Posterior vena cava (tissue), 2 donors: Measurements from ENCODE around the gene APOE. TPM values are rescaled to one million over a fixed set of nuclear protein-coding genes. Genes with fewer than 3 reads are reported as not detected.
A peak's percentile ranks its signal among the peaks of the same experiment; 100 is the strongest.
"Not testable (repeated sequence)": the region's sequence is repeated elsewhere in the genome, so short reads cannot be mapped to it uniquely, and the experiment has no call there.

Source experiments
- DNase-seq: peaks from one replicate; pipeline ENCODE4 v3.0.0-alpha.2; 2020; ENCODE audit warnings: low spot score
- intact Hi-C, 2 donors: fragments of 100-400 bp; cut with DNase I; formaldehyde crosslinking; loops; one replicate each; pipeline versions ENCODE4 v1.14.1 to v1.14.2; 2022 to 2023
- total RNA-seq, 2 donors: library from RNA; stranded (reverse); fragmentation: NEBNext Ultra II Directional; extraction: Animal tissue kit (Norgen Biotek cat#: 25700); gene quantifications; one replicate each; pipeline ENCODE4 v1.2.1, GENCODE V29; 2021
- donor health status: DM: yes; HTN: yes; CAD: no.
- donor health status: DM: yes; HTN: yes; CAD: no.

APOE gene
- total RNA-seq, 2 donors from 2014 or later, result 16.8 to 57.8 TPM

DNA sequence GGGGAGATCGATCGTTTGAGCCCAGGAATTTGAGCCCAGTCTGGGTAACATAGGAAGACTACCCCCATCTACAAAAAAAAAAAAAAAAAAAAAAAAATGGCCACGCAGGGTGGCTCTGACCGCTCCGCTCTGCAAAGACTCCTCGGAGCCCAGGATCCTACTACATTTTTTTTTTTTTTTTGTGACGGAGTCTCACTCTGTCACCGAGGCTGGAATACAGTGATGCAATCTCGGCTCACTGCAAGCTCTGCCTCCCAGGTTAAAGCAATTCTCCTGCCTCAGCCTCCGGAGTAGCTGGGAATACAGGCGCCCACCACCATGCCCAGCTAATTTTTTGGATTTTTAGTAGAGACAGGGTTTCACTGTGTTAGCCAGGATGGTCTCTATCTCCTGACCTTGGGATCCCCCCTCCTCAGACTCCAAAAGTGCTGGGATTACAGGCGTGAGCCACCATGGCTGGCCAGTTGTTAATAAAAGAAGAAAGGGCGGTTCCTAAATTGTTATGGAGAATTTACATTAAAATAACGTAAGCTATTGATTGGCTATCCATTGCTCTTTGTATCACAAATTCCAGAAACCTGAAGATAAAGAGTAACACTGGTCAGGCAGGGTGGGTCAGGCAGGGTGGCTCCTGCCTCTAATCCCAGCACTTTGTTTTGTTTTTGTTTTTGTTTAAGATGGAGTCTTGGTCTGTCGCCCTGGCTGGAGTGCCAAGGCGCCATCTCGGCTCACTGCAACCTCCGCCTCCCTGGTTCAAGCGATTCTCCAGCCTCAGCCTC, 22.8 kb upstream of the APOE start:
- intact Hi-C loops, DNase-seq: not testable (repeated sequence)

DNA sequence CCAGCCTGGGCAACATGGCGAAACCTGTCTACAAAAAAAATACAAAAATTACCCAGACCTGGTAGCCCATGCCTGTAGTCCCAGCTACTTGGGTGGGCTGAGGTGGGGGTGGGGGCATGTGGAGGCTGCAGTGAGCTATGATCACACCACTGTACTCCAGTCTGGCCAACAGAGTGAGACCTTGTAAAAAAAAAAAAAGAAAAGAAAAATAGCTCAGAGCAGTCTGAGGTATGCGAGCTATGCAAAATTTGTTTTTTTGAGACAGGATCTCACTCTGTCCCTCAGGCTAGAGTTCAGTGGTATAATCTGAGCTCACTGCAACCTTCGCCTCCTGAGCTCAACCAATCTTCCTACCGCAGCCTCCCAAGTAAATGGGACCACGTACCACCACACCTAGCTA, 21.7 kb upstream of the APOE start:
- intact Hi-C loops, result no loop called here
- no peak for DNase-seq

DNA sequence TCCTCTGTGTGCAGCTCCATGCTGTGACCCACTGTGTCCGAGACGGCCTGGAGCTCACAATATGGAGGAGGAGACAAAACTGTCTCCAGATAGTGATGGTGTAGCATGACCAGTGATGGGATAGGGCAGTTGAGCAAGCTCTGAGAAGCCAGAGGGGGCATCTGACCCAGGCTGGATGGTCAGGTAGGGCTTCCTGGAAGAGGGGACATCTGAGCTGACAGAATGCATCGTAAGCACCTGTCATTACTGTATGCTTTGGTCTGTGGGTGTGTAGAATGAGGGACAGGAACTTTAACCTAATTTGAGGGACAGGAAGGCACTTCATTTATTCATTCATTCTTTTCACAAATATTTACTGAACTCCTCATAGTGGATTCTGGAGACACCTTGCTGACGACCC, 21.0 kb upstream of the APOE start:
- intact Hi-C loops, result no loop called here
- DNase-seq, result no peak

DNA sequence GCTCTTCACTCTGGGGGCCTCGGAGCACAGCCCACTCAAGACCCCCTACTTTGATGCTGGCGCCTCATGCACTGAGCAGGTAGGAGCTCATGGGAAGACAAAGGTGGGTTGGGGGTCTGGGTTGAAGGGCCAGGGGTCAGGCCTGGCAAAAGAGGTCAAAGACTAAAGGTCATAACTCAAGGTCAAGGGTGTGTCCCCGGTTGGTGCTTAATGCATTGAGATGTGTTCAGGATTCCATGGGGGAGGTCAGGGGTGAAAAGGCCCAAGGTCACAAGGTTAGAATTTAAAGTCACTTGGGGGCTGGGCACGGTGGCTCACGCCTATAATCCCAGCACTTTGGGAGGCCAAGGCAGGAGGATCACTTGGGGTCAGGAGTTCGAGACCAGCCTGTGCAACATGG, 19.5 kb upstream of the APOE start:
- DNase-seq, result no peak
- intact Hi-C loops, result no loop called here

DNA sequence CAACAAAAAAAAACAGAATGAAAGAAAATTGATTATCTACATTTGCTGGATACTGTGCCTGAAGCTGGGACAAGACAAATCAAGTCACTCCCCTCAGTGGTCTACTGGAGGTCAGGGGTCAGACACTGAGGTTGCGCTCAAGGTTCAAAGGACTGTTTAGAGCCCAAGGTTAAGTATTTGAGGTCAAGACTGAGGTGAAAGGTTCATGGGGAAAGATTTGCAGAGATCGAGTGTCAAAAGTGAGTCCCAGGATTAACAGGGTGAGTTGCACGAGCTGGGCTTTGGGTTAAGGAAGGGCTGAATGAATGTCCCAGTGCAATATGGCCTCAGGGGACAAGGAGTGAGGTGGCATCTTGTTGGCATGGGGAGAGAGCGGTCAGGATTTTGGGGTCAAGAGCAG, 17.9 kb upstream of the APOE start:
- intact Hi-C loops, result no loop called here

DNA sequence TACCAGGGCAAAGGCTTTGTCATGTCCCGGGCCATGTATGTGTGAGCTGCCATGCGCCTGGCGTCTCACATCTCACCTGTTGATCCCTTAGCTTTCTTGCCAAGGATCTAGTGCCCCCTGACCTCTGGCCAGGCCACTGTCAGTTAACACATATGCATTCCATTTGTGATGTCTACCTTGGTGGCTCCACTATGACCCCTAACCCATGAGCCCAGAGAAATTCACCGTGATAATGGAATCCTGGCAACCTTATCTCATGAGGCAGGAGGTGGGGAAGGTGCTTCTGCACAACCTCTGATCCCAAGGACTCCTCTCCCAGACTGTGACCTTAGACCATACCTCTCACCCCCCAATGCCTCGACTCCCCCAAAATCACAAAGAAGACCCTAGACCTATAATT, 17.3 kb upstream of the APOE start:
- intact Hi-C loops, DNase-seq: not testable (repeated sequence)

More for the DNA sequence above, 17.9 kb upstream of the APOE start:
- DNase-seq, result no peak

DNA sequence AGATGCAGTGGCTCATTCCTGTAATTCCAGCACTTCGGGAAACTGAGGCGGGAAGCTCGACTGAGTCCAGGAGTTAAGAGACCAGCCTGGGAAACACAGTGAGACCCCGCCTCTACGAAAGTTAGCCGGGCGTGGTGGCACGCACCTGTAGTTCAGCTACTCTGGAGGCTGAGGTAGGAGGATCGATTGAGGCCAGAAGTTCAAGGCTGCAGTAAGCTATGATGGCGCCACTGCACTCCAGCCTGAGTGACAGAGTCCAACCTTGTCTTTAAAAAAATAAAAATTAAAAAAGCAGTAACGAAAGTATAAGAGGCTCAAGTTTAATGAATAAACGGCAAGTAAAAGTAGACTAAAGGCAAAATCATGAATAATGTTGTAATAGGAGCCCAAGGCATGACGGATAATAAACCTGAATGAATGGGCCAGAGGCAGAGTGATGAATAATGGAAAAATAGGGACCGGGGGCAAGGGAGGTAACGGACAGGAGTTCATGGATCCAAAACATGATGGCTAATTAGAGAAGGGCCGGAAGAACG, 15.7 kb upstream of the APOE start:
- intact Hi-C loops, result loop anchor here in 1 of 2 donors (5.0 kb wide), 1 partner anchor 43 kb away; the partner anchor contains the start of gene NECTIN2
- DNase-seq, result no peak

DNA sequence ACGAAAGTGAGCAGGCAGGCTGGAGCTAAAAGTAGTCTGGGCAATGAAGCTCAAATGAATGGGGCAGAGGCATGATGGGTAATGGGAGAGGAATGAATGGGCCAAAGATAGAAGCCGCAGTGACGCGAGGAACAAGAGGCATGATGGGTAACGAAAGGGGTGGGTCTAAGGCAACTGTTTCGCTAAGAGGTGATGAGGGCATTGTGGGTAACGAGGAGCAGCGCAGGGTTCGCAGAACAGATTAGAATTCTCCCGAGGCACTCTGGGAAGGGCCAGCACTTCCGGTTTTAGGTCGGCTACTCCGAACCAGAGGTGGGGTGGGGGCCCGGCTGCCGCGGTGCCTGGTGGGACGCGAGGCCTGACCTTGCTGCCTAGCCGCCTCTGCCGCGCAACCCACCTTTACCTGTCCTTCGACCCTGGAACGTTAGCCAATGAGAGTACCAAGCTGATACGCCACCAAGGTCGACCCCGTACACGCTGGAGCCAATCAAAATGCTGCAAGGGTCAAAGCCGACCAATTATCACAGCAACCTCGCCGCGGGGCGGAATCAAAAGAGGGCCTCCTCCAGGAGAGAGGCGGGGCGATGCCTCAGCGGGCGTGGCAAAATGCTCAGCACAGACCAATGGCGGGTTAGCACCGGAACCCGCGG, 15.1 kb upstream of the APOE start:
- no peak for DNase-seq
- intact Hi-C loops, result loop anchor here in 1 of 2 donors (5.0 kb wide), 1 partner anchor 43 kb away; the partner anchor contains the start of gene NECTIN2

DNA sequence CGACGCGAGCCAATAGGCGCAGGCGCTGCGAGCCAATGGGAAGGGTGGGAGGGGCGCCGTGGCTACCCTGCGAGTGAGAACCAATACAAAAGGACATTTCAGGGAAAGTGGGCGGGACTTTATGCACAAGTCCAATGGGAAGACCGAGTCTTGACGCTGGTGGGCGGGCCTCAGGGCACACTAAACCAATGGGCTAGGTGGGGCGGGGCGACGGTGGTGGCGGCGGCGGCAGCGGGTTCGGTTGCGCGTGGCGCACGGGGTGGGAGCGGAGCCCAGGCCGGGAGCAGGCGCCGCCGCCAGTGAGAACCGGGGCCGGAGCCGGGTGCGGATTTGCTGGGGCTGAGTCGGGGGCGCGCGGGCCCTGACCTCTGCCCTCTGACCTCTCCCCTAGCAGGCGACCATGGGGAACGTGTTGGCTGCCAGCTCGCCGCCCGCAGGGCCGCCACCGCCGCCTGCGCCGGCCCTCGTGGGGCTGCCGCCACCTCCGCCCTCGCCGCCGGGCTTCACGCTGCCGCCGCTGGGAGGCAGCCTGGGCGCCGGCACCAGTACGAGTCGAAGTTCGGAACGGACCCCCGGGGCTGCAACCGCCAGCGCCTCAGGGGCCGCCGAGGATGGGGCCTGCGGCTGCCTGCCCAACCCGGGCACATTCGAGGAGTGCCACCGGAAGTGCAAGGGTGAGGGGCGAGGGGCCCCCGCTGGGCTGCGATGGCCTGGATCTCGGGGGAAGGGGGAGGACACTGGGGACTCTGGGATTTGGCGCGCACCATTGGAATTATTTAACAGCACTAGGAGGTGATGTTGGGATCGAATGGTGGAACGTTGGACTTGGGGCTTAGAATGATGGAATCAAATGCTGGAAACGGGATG, 14.3 kb upstream of the APOE start, which contains the start of gene TOMM40:
Gene TOMM40, plus strand, starts transcription at position 239 of the 867 bp plus-strand sequence. Its CDS starts 162 bp downstream, at position 401.
- peak; percentile 100 for DNase-seq
- intact Hi-C loops, result loop anchor here in 1 of 2 donors (5.0 kb wide), 1 partner anchor 44 kb away; the partner anchor contains the start of gene NECTIN2

DNA sequence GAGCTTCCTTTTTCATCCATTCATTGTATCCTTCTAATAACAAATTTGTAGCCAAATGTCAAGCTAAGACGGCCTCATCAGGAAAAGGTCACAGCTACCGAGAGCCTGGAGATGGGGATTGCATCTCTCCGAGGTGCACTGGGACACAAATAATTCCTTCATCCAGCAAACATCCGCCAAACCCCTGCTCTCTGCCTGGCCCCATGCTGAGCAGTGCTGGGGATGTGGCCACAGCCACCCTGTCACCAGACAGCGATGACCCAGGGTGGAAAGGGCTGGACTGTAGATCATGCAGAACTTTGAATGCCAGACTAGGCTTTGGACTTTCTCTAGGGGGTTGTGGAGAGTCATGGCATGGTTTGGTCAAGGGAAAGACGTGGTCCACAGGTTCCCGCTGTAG, 12.7 kb upstream of the APOE start:
- no peak for DNase-seq
- intact Hi-C loops, result loop anchor here in 1 of 2 donors (5.0 kb wide), 1 partner anchor 46 kb away; the partner anchor contains the start of gene NECTIN2

DNA sequence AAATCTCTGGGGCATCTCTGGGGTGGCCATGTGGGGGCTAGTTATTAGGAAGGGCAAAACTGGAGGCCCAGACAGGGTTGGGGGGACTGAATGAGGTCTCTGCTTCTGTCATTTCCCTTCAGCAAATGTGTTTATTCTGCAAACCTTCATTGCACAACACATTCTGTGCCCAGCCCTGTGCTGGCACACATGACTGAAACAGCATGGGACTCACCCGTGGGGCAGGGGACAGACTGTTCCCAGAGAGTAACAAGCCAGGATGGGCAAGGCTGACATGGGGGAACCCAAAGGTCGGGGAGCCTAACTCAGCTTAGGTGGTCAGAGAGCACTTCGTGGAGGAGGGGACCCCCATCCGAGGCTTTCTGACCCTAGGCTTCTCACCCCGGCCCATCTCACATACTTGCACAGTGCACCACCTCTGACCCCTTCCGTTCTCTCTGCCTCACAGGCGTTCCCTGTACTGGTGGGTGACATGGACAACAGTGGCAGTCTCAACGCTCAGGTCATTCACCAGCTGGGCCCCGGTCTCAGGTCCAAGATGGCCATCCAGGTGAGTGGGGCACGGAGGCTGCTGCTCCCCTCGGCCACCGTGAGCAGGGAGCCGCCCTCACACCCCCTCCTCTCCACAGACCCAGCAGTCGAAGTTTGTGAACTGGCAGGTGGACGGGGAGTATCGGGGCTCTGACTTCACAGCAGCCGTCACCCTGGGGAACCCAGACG, 12.1 kb upstream of the APOE start:
- intact Hi-C loops, result loop anchor here in 1 of 2 donors (5.0 kb wide), 1 partner anchor 46 kb away; the partner anchor contains the start of gene NECTIN2

DNA sequence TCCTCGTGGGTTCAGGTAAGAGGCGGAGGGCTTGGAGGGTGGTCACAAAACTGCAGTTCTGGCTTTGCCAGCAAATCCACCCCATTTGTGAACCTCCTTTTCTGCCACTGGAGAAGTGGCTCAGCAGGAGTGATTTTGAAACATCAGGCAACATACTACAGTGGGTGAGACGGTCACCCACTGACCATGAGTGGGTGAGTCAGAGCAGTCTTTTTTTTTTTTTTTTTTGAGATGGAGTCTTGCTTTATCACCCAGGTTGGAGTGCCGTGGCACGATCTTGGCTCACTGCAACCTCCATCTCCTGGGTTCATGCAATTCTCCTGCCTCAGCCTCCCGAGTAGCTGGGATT, 11.6 kb upstream of the APOE start:
- intact Hi-C loops, result loop anchor here in 1 of 2 donors (5.0 kb wide), 1 partner anchor 47 kb away; the partner anchor contains the start of gene NECTIN2
- DNase-seq, result no peak

More for the DNA sequence above, 12.1 kb upstream of the APOE start:
- DNase-seq, result no peak

DNA sequence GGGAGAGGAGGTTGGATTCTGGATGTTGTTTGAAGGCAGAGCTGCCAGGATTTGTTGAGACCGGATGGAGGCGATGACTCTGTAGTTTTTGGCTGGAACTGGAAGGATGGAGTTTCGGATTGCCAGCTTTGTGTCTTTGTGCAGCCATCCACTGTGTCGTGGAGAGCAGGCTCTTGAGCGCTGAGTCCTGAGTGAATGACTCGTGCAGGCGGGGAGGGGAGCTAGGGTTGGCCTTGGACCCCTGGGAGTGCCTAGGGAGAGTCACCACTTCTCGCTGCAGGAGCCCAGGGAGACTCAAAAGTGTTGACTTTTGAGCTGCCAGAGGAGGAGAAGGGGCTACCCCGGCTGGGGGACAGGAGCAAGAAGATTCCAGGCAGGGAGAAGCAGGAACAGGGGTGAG, 10.7 kb upstream of the APOE start:
- intact Hi-C loops, result loop anchor here in 1 of 2 donors (5.0 kb wide), 1 partner anchor 48 kb away; the partner anchor contains the start of gene NECTIN2
- no peak for DNase-seq

DNA sequence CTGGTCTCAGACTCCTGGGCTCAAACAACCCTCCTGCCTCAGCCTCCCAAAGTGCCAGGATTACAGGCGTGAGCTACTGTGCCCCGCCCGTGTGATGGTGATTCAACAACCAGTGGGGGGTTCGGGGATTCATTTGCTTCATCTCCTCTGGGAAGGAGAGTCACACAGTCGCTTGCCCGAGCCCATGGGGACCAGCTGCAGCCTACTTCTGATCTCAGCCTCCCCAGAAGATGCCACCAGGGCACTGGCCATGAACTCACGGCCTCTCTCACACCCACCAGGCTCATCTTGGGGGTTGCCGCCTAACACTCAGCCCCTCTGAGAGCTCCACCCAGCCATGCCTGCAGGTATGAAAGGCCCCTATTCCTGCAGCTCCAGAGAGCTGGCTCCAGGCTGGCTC, 7.8 kb upstream of the APOE start:
- no peak for DNase-seq
- intact Hi-C loops, result no loop called here

DNA sequence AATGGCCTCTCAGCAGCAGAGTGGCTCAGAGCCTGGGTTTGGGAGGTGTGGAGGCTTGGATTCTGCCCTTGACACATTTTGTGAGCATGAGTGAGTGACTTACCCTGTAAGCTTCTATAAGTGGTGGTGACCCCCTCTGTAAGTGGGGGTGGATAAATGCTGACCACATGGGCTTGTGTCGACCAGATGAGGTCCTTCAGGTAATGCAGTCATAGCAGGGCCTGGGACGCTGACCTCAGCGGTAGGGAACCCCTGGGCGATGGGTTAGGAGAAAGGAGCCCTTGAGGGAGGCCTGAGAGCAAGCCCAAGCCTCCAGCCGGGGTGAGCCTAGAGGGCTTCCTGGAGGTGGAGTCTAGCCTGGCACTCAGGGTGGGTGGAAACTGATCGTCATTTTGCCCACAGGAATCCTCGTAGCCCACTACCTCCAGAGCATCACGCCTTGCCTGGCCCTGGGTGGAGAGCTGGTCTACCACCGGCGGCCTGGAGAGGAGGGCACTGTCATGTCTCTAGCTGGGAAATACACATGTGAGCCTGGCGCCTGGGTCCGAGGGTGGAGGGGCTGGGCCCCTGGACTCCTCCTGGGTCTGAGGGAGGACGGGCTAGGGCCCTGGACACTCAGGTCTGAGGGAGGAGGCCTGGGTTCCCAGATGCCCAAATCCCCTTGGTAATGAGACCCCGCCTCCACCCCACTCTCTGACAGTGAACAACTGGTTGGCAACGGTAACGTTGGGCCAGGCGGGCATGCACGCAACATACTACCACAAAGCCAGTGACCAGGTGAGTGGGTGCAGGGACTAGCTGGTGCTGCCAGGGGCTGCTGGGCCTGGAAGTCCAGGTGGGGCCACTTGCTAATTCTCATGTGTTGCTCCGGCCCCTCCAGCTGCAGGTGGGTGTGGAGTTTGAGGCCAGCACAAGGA, 5.0 kb upstream of the APOE start:
- DNase-seq, result no peak
- intact Hi-C loops, result no loop called here

DNA sequence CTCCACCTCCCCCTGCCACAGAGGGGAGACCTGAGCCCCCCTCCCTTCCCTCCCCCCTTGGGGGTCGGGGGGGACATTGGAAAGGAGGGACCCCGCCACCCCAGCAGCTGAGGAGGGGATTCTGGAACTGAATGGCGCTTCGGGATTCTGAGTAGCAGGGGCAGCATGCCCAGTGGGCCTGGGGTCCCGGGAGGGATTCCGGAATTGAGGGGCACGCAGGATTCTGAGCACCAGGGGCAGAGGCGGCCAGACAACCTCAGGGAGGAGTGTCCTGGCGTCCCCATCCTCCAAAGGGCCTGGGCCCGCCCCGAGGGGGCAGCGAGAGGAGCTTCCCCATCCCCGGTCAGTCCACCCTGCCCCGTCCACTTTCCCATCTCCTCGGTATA, 2.4 kb upstream of the APOE start:
- DNase-seq, result no peak
- intact Hi-C loops, result no loop called here
